ENCODE measurements around the gene TSPAN4.

Gene TSPAN4

GRCh38 chr11:870127-870413 is 27.4 kb downstream of the TSPAN4 start:
- Histone ChIP-seq H3K36me3 (ENCODE audit: control insufficient read depth in 2 of 2, insufficient read depth in 2 of 2, low read length in 2 of 2) (peaks cover 0 to 5% of the 10 kb centered on the region in 2 donors), H3K4me3 (ENCODE audit: low read length in 2 of 2) (no peak overlapping the region), H3K9me3 (ENCODE audit: control insufficient read depth in 2 of 2, low read length in 2 of 2) (no peaks in the 10 kb centered on the region), H3K27ac (ENCODE audit: low read length) (no peak overlapping the region), H3K4me1 (ENCODE audit: control insufficient read depth, insufficient read depth, low read length) (no peaks in the 10 kb centered on the region), H3K27me3 (ENCODE audit: control insufficient read depth in 1 of 2, insufficient read depth in 2 of 2, low read length in 2 of 2) (no peaks in the 10 kb centered on the region), H3K9ac (ENCODE audit: low read length in 2 of 2) (no peak overlapping the region)

- Histone ChIP-seq H3K27ac (ENCODE audit: low read length) (no peak overlapping the region), H3K9me3 (ENCODE audit: control insufficient read depth in 2 of 2, low read length in 2 of 2) (no peaks in the 10 kb centered on the region), H3K4me3 (ENCODE audit: low read length in 2 of 2) (no peak overlapping the region), H3K4me1 (ENCODE audit: control insufficient read depth, insufficient read depth, low read length) (no peaks in the 10 kb centered on the region), H3K27me3 (ENCODE audit: control insufficient read depth in 1 of 2, insufficient read depth in 2 of 2, low read length in 2 of 2) (no peaks in the 10 kb centered on the region), H3K36me3 (ENCODE audit: control insufficient read depth in 2 of 2, insufficient read depth in 2 of 2, low read length in 2 of 2) (peaks cover 0 to 5% of the 10 kb centered on the region in 2 donors), H3K9ac (ENCODE audit: low read length in 2 of 2) (no peak overlapping the region)
Observed at GRCh38 chr11:870418-870817, 27.8 kb downstream of the TSPAN4 start.

GRCh38 chr11:871472-871871 is 28.8 kb downstream of the TSPAN4 start:
- Histone ChIP-seq H3K27me3 (ENCODE audit: control insufficient read depth in 1 of 2, insufficient read depth in 2 of 2, low read length in 2 of 2) (no peaks in the 10 kb centered on the region), H3K4me3 (ENCODE audit: low read length in 2 of 2) (no peak overlapping the region), H3K4me1 (ENCODE audit: control insufficient read depth, insufficient read depth, low read length) (no peaks in the 10 kb centered on the region), H3K27ac (ENCODE audit: low read length) (no peak overlapping the region), H3K9ac (ENCODE audit: low read length in 2 of 2) (no peak overlapping the region), H3K9me3 (ENCODE audit: control insufficient read depth in 2 of 2, low read length in 2 of 2) (no peaks in the 10 kb centered on the region), H3K36me3 (ENCODE audit: control insufficient read depth in 2 of 2, insufficient read depth in 2 of 2, low read length in 2 of 2) (peaks cover 0 to 3% of the 10 kb centered on the region in 2 donors)

GRCh38 chr11:872799-873198 is 30.1 kb downstream of the TSPAN4 start:
- no peaks in the 10 kb centered on the region for H3K27me3 ChIP-seq (ENCODE audit: control insufficient read depth in 1 of 2, insufficient read depth in 2 of 2, low read length in 2 of 2)
- no peaks in the 10 kb centered on the region for H3K9me3 ChIP-seq (ENCODE audit: control insufficient read depth in 2 of 2, low read length in 2 of 2)
- H3K27ac ChIP-seq (ENCODE audit: low read length) = no peak overlapping the region
- H3K36me3 ChIP-seq (ENCODE audit: control insufficient read depth in 2 of 2, insufficient read depth in 2 of 2, low read length in 2 of 2) = peaks cover 0 to 3% of the 10 kb centered on the region in 2 donors
- H3K4me3 ChIP-seq (ENCODE audit: low read length in 2 of 2) = no peak overlapping the region
- no peak overlapping the region for H3K9ac ChIP-seq (ENCODE audit: low read length in 2 of 2)
- H3K4me1 ChIP-seq (ENCODE audit: control insufficient read depth, insufficient read depth, low read length) = no peaks in the 10 kb centered on the region

GRCh38 chr11:873706-874105 is 31.1 kb downstream of the TSPAN4 start:
- Histone ChIP-seq H3K36me3 (ENCODE audit: control insufficient read depth in 2 of 2, insufficient read depth in 2 of 2, low read length in 2 of 2) (peaks cover 0 to under 1% of the 10 kb centered on the region in 2 donors), H3K9ac (ENCODE audit: low read length in 2 of 2) (no peak overlapping the region), H3K9me3 (ENCODE audit: control insufficient read depth in 2 of 2, low read length in 2 of 2) (no peaks in the 10 kb centered on the region)

GRCh38 chr11:875203-875602 is 32.6 kb downstream of the TSPAN4 start:
- H3K36me3 ChIP-seq (ENCODE audit: control insufficient read depth in 2 of 2, insufficient read depth in 2 of 2, low read length in 2 of 2) = peaks cover 0 to 2% of the 10 kb centered on the region in 2 donors
- H3K9ac ChIP-seq (ENCODE audit: low read length in 2 of 2) = no peak overlapping the region
- no peak overlapping the region for H3K27ac ChIP-seq (ENCODE audit: low read length)
- H3K4me1 ChIP-seq (ENCODE audit: control insufficient read depth, insufficient read depth, low read length) = no peaks in the 10 kb centered on the region
- H3K4me3 ChIP-seq (ENCODE audit: low read length in 2 of 2) = no peak overlapping the region
- no peaks in the 10 kb centered on the region for H3K27me3 ChIP-seq (ENCODE audit: control insufficient read depth in 1 of 2, insufficient read depth in 2 of 2, low read length in 2 of 2)
- no peaks in the 10 kb centered on the region for H3K9me3 ChIP-seq (ENCODE audit: control insufficient read depth in 2 of 2, low read length in 2 of 2)

More at GRCh38 chr11:873706-874105, 31.1 kb downstream of the TSPAN4 start:
- H3K4me3 ChIP-seq (ENCODE audit: low read length in 2 of 2) = no peak overlapping the region
- no peaks in the 10 kb centered on the region for H3K27me3 ChIP-seq (ENCODE audit: control insufficient read depth in 1 of 2, insufficient read depth in 2 of 2, low read length in 2 of 2)
- H3K4me1 ChIP-seq (ENCODE audit: control insufficient read depth, insufficient read depth, low read length) = no peaks in the 10 kb centered on the region
- no peak overlapping the region for H3K27ac ChIP-seq (ENCODE audit: low read length)

DNA sequence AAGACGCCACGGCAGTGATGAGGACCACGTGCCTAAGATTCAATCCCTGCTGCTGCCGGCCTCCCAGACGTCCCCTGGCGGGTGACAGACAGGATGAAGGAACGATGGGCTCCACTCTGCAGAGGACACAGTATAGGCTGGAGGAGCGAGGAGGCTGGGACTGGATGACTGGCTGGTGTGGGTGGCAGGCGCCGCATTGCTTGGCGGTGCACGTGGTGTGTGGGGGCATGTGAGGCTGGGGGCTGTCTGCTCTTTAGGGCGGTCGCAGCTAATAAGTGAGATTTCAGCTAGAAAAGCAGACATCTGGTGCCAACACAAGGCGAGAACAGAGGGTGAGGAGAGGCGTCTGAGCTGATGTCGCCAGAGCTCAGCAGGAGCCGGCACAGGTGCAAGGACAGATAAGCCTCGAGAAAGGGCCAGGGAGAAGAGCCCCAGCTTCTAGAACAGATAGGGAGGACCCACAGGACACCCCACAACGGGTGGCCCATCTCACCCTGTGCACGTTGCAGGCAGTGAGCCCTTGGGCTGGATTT is 33.2 kb downstream of the TSPAN4 start:
- H3K4me1 ChIP-seq (ENCODE audit: control insufficient read depth, insufficient read depth, low read length) = no peaks in the 10 kb centered on the region
- peaks cover 0 to 2% of the 10 kb centered on the region in 2 donors for H3K36me3 ChIP-seq (ENCODE audit: control insufficient read depth in 2 of 2, insufficient read depth in 2 of 2, low read length in 2 of 2)
- H3K27me3 ChIP-seq (ENCODE audit: control insufficient read depth in 1 of 2, insufficient read depth in 2 of 2, low read length in 2 of 2) = no peaks in the 10 kb centered on the region
- no peak overlapping the region for H3K4me3 ChIP-seq (ENCODE audit: low read length in 2 of 2)
- H3K9ac ChIP-seq (ENCODE audit: low read length in 2 of 2) = no peak overlapping the region
- H3K9me3 ChIP-seq (ENCODE audit: control insufficient read depth in 2 of 2, low read length in 2 of 2) = no peaks in the 10 kb centered on the region
- H3K27ac ChIP-seq (ENCODE audit: low read length) = no peak overlapping the region

DNA sequence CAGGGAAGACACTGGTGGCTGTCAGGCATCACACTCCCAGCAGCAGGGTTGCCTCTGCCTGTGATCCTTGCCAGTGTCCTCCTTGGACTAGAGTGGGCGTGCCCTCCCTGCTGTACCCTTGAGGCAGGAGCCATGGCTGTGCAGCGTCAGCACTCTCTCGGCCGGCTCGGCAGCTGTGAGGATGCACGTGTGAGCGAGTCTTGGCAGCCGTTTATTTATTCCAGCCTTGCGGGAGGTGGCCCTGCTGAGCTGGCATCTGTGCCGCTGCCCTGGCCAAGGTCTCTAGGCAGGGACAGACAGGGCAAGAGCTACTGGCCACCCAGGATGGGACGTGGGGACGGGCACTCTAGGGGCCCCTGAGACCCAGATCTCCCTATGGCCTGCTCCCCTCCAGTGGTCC is 33.9 kb downstream of the TSPAN4 start:
- peaks cover 0 to 2% of the 10 kb centered on the region in 2 donors for H3K36me3 ChIP-seq (ENCODE audit: control insufficient read depth in 2 of 2, insufficient read depth in 2 of 2, low read length in 2 of 2)
- no peaks in the 10 kb centered on the region for H3K4me1 ChIP-seq (ENCODE audit: control insufficient read depth, insufficient read depth, low read length)
- H3K27me3 ChIP-seq (ENCODE audit: control insufficient read depth in 1 of 2, insufficient read depth in 2 of 2, low read length in 2 of 2) = no peaks in the 10 kb centered on the region
- no peak overlapping the region for H3K9ac ChIP-seq (ENCODE audit: low read length in 2 of 2)
- no peak overlapping the region for H3K27ac ChIP-seq (ENCODE audit: low read length)
- no peaks in the 10 kb centered on the region for H3K9me3 ChIP-seq (ENCODE audit: control insufficient read depth in 2 of 2, low read length in 2 of 2)
- H3K4me3 ChIP-seq (ENCODE audit: low read length in 2 of 2) = no peak overlapping the region

- H3K4me1 ChIP-seq (ENCODE audit: control insufficient read depth, insufficient read depth, low read length) = no peaks in the 10 kb centered on the region
- no peak overlapping the region for H3K4me3 ChIP-seq (ENCODE audit: low read length in 2 of 2)
- peaks cover 0 to 2% of the 10 kb centered on the region in 2 donors for H3K36me3 ChIP-seq (ENCODE audit: control insufficient read depth in 2 of 2, insufficient read depth in 2 of 2, low read length in 2 of 2)
- H3K9me3 ChIP-seq (ENCODE audit: control insufficient read depth in 2 of 2, low read length in 2 of 2) = no peaks in the 10 kb centered on the region
- no peaks in the 10 kb centered on the region for H3K27me3 ChIP-seq (ENCODE audit: control insufficient read depth in 1 of 2, insufficient read depth in 2 of 2, low read length in 2 of 2)
- H3K9ac ChIP-seq (ENCODE audit: low read length in 2 of 2) = no peak overlapping the region
- H3K27ac ChIP-seq (ENCODE audit: low read length) = no peak overlapping the region
Observed at GRCh38 chr11:877565-877964, 34.9 kb downstream of the TSPAN4 start.

- no peak overlapping the region for H3K9ac ChIP-seq (ENCODE audit: low read length in 2 of 2)
- H3K4me1 ChIP-seq (ENCODE audit: control insufficient read depth, insufficient read depth, low read length) = no peaks in the 10 kb centered on the region
- no peak overlapping the region for H3K27ac ChIP-seq (ENCODE audit: low read length)
- H3K9me3 ChIP-seq (ENCODE audit: control insufficient read depth in 2 of 2, low read length in 2 of 2) = no peaks in the 10 kb centered on the region
- H3K36me3 ChIP-seq (ENCODE audit: control insufficient read depth in 2 of 2, insufficient read depth in 2 of 2, low read length in 2 of 2) = peaks cover 0 to 2% of the 10 kb centered on the region in 2 donors
- no peaks in the 10 kb centered on the region for H3K27me3 ChIP-seq (ENCODE audit: control insufficient read depth in 1 of 2, insufficient read depth in 2 of 2, low read length in 2 of 2)
- no peak overlapping the region for H3K4me3 ChIP-seq (ENCODE audit: low read length in 2 of 2)
Observed at GRCh38 chr11:880447-880846, 37.8 kb downstream of the TSPAN4 start.

DNA sequence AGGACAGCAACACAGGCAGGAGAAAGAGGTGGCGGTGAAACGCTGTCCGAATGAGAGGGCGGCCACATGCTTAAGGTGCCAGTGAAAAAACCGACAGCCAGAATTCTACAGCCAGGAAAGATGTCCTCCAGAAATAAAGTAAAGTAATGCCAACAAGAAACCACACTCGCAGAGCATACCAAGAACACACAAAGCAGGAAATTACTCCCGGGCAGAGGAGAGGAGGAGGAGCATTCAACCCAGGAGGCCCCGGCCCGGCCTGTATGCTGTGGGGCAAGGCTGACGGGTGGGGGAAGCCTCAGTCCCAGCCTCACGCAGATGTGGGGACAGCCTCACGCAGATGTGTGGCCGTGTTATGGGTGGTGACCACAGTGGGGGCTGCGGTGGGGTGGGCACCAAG is 39.9 kb downstream of the TSPAN4 start:
- Histone ChIP-seq H3K9me3 (ENCODE audit: control insufficient read depth in 2 of 2, low read length in 2 of 2) (no peaks in the 10 kb centered on the region), H3K4me3 (ENCODE audit: low read length in 2 of 2) (no peak overlapping the region), H3K27me3 (ENCODE audit: control insufficient read depth in 1 of 2, insufficient read depth in 2 of 2, low read length in 2 of 2) (no peaks in the 10 kb centered on the region), H3K4me1 (ENCODE audit: control insufficient read depth, insufficient read depth, low read length) (no peaks in the 10 kb centered on the region), H3K9ac (ENCODE audit: low read length in 2 of 2) (no peak overlapping the region), H3K27ac (ENCODE audit: low read length) (no peak overlapping the region), H3K36me3 (ENCODE audit: control insufficient read depth in 2 of 2, insufficient read depth in 2 of 2, low read length in 2 of 2) (peaks cover 0 to 9% of the 10 kb centered on the region in 2 donors)

All from stomach smooth muscle (tissue), 2 donors.